Trophoblast cell (in vitro differentiated cells and primary cell): ENCODE results near the gene GPR155.

ENCODE experiments used
- DNase-seq, 2 donors: peaks; one replicate each; pipeline ENCODE4 v3.0.0-alpha.2; 2016
- H2AFZ ChIP-seq: 2 replicates; pipeline ENCODE4 v1.6.1; 2013; ENCODE audit warnings: low read length, moderate library complexity, mild to moderate bottlenecking; ENCODE audit not compliant: insufficient read depth, poor library complexity
- H2AK5ac ChIP-seq: 2 replicates; pipeline ENCODE4 v1.6.1; 2013; ENCODE audit warnings: mild to moderate bottlenecking, low read length
- H2BK120ac ChIP-seq: 2 replicates; pipeline ENCODE4 v1.6.1; 2013; ENCODE audit warnings: low read length, mild to moderate bottlenecking, moderate library complexity; ENCODE audit not compliant: insufficient read depth, poor library complexity
- H2BK12ac ChIP-seq: 2 replicates; pipeline ENCODE4 v1.6.1; 2013; ENCODE audit warnings: mild to moderate bottlenecking, low read length, moderate library complexity
- H2BK5ac ChIP-seq: 2 replicates; pipeline ENCODE4 v1.6.1; 2013; ENCODE audit warnings: low read length, low read depth, moderate library complexity, mild to moderate bottlenecking; ENCODE audit not compliant: poor library complexity
- H3K14ac ChIP-seq: 2 replicates; pipeline ENCODE4 v1.6.1; 2013; ENCODE audit warnings: mild to moderate bottlenecking, low read length
- H3K18ac ChIP-seq: 2 replicates; pipeline ENCODE4 v1.6.1; 2013; ENCODE audit warnings: mild to moderate bottlenecking, low read length
- H3K23ac ChIP-seq: 2 replicates; pipeline ENCODE4 v1.6.1; 2013; ENCODE audit warnings: low read length
- H3K27ac ChIP-seq: 2 replicates; pipeline ENCODE4 v1.5.1; 2013; ENCODE audit warnings: low read depth, mild to moderate bottlenecking, inconsistent platforms, low read length, moderate library complexity
- H3K27me3 ChIP-seq: 2 replicates; pipeline ENCODE4 v1.6.1; 2013; ENCODE audit warnings: inconsistent platforms, mild to moderate bottlenecking, low read length, moderate library complexity; ENCODE audit not compliant: insufficient read depth
- H3K36me3 ChIP-seq, 2 experiments: 1 replicate in 1 of 2; 2 replicates in 1 of 2; pipeline ENCODE4 v1.6.1; 2013; ENCODE audit warnings: low read length in 2 of 2, mild to moderate bottlenecking in 2 of 2, moderate library complexity in 1 of 2; ENCODE audit not compliant: insufficient read depth in 2 of 2, control insufficient read depth in 1 of 2
- H3K4ac ChIP-seq: 2 replicates; pipeline ENCODE4 v1.6.1; 2013; ENCODE audit warnings: low read depth, mild to moderate bottlenecking, low read length, moderate library complexity
- H3K4me1 ChIP-seq, 2 experiments: 1 replicate in 1 of 2; 2 replicates in 1 of 2; pipeline ENCODE4 v1.6.1; 2013; ENCODE audit warnings: low read length in 2 of 2, mild to moderate bottlenecking in 2 of 2, moderate library complexity in 1 of 2; ENCODE audit not compliant: insufficient read depth in 2 of 2, control insufficient read depth in 1 of 2
- H3K4me2 ChIP-seq: 2 replicates; pipeline ENCODE4 v1.6.1; 2013; ENCODE audit warnings: inconsistent platforms, mild to moderate bottlenecking, low read length, moderate library complexity
- H3K4me3 ChIP-seq: 2 replicates; pipeline ENCODE4 v1.5.1; 2013; ENCODE audit warnings: mild to moderate bottlenecking, low read depth, low read length, inconsistent platforms
- H3K79me1 ChIP-seq: one replicate; pipeline ENCODE4 v1.6.1; 2013; ENCODE audit warnings: low read length
- H3K79me2 ChIP-seq: 2 replicates; pipeline ENCODE4 v1.6.1; 2013; ENCODE audit warnings: low read length, mild to moderate bottlenecking; ENCODE audit not compliant: control insufficient read depth, insufficient read depth, poor library complexity
- H3K9ac ChIP-seq: 2 replicates; pipeline ENCODE4 v1.6.1; 2013; ENCODE audit warnings: mild to moderate bottlenecking, low read length
- H3K9me3 ChIP-seq: 2 replicates; pipeline ENCODE4 v1.6.1; 2013; ENCODE audit warnings: low read depth, mild to moderate bottlenecking, control low read depth, inconsistent platforms, low read length; ENCODE audit not compliant: insufficient read depth
- H4K12ac ChIP-seq: 2 replicates; pipeline ENCODE4 v1.6.1; 2013; ENCODE audit warnings: low read depth, mild to moderate bottlenecking, low read length, moderate library complexity
- H4K8ac ChIP-seq: 2 replicates; pipeline ENCODE4 v1.6.1; 2013; ENCODE audit warnings: low read depth, mild to moderate bottlenecking, low read length, moderate library complexity
- H4K91ac ChIP-seq: one replicate; pipeline ENCODE4 v1.6.1; 2013; ENCODE audit warnings: low read depth, mild to moderate bottlenecking, low read length, moderate library complexity
- WGBS: extraction: QIAGEN DNeasy Blood & Tissue Kit; methylation state at CpG from one replicate; pipeline ENCODE4 v1.1.7; 2013; ENCODE audit warnings: missing lambda C conversion rate; ENCODE audit not compliant: insufficient read length, insufficient coverage; ENCODE audit errors: extremely low coverage; 5-methylcytosine and 5-hydroxymethylcytosine counted together

Gene GPR155

GRCh38 chr2:174529916-174530315 lies 43.1 kb upstream of the GPR155 start:
- H3K4me1 ChIP-seq = peaks cover 5 to 6% of the 10 kb centered on the region in 2 experiments
- no peak overlapping the region for H4K91ac ChIP-seq
- H3K36me3 ChIP-seq = no peaks in the 10 kb centered on the region
- no peaks in the 10 kb centered on the region for H3K79me2 ChIP-seq
- H4K8ac ChIP-seq = no peak overlapping the region
- DNase-seq = peak; percentile 41 to 46
- no peak overlapping the region for H3K23ac ChIP-seq
- no peak overlapping the region for H3K18ac ChIP-seq
- no peak overlapping the region for H3K9ac ChIP-seq
- no CpG with 5 or more reads among the region's 4 CpGs for WGBS
- H3K14ac ChIP-seq = no peak overlapping the region
- no peak overlapping the region for H2AK5ac ChIP-seq
- H2BK120ac ChIP-seq = no peak overlapping the region
- H2BK5ac ChIP-seq = no peak overlapping the region
- H3K4me3 ChIP-seq = no peak overlapping the region
- H3K27ac ChIP-seq = no peak overlapping the region
- H3K4ac ChIP-seq = no peak overlapping the region
- no peak overlapping the region for H2BK12ac ChIP-seq
- peaks cover 1% of the 10 kb centered on the region for H3K9me3 ChIP-seq
- H3K4me2 ChIP-seq = no peak overlapping the region
- H3K27me3 ChIP-seq = no peaks in the 10 kb centered on the region
- H4K12ac ChIP-seq = no peak overlapping the region
- no peak overlapping the region for H2AFZ ChIP-seq
- peaks cover 7% of the 10 kb centered on the region for H3K79me1 ChIP-seq

- Histone ChIP-seq H2AK5ac (no peak overlapping the region), H3K9me3 (peaks cover 1% of the 10 kb centered on the region), H4K8ac (no peak overlapping the region), H3K36me3 (no peaks in the 10 kb centered on the region), H3K79me1 (peaks cover 1% of the 10 kb centered on the region), H2BK120ac (no peak overlapping the region), H3K4me2 (no peak overlapping the region), H2BK5ac (no peak overlapping the region), H3K27ac (no peak overlapping the region), H3K18ac (no peak overlapping the region), H3K27me3 (no peaks in the 10 kb centered on the region), H3K14ac (no peak overlapping the region), H2BK12ac (no peak overlapping the region), H4K91ac (no peak overlapping the region), H3K4ac (no peak overlapping the region), H3K23ac (no peak overlapping the region), H3K9ac (no peak overlapping the region), H3K79me2 (no peaks in the 10 kb centered on the region), H2AFZ (no peak overlapping the region), H3K4me3 (no peak overlapping the region), H3K4me1 (no peaks in the 10 kb centered on the region), H4K12ac (no peak overlapping the region)
- no CpG with 5 or more reads among the region's 3 CpGs for WGBS
- DNase-seq = no peak
Observed at GRCh38 chr2:174527959-174528358, 41.1 kb upstream of the GPR155 start.

GRCh38 chr2:174527101-174527721 lies 40.4 kb upstream of the GPR155 start:
- H3K23ac ChIP-seq = no peak overlapping the region
- no peak overlapping the region for H4K91ac ChIP-seq
- no peak overlapping the region for H3K4me3 ChIP-seq
- no peak overlapping the region for H2AK5ac ChIP-seq
- WGBS = no CpG with 5 or more reads among the region's 3 CpGs
- H3K27ac ChIP-seq = no peak overlapping the region
- no peak overlapping the region for H2BK120ac ChIP-seq
- H3K4me1 ChIP-seq = no peaks in the 10 kb centered on the region
- no peak for DNase-seq
- H3K9me3 ChIP-seq = peaks cover 1% of the 10 kb centered on the region
- no peaks in the 10 kb centered on the region for H3K36me3 ChIP-seq
- H3K79me2 ChIP-seq = no peaks in the 10 kb centered on the region
- H4K12ac ChIP-seq = no peak overlapping the region
- H3K27me3 ChIP-seq = no peaks in the 10 kb centered on the region
- H3K18ac ChIP-seq = no peak overlapping the region
- no peak overlapping the region for H2BK5ac ChIP-seq
- no peak overlapping the region for H3K9ac ChIP-seq
- no peak overlapping the region for H3K14ac ChIP-seq
- no peak overlapping the region for H2BK12ac ChIP-seq
- H3K79me1 ChIP-seq = peaks cover 1% of the 10 kb centered on the region
- H2AFZ ChIP-seq = no peak overlapping the region
- H4K8ac ChIP-seq = no peak overlapping the region
- H3K4ac ChIP-seq = no peak overlapping the region
- no peak overlapping the region for H3K4me2 ChIP-seq

- Histone ChIP-seq H3K36me3 (no peaks in the 10 kb centered on the region), H4K12ac (no peak overlapping the region), H3K79me1 (peaks cover under 1% of the 10 kb centered on the region), H4K91ac (no peak overlapping the region), H3K23ac (no peak overlapping the region), H2AK5ac (no peak overlapping the region), H3K4ac (no peak overlapping the region), H2BK120ac (no peak overlapping the region), H3K4me1 (no peaks in the 10 kb centered on the region), H3K27me3 (no peaks in the 10 kb centered on the region), H2BK12ac (no peak overlapping the region), H2BK5ac (no peak overlapping the region), H3K9me3 (peaks cover 1% of the 10 kb centered on the region), H3K18ac (no peak overlapping the region), H3K14ac (no peak overlapping the region), H2AFZ (no peak overlapping the region), H3K4me3 (no peak overlapping the region), H3K9ac (no peak overlapping the region), H3K79me2 (no peaks in the 10 kb centered on the region), H3K27ac (no peak overlapping the region), H3K4me2 (no peak overlapping the region), H4K8ac (no peak overlapping the region)
- DNase-seq = no peak
- no CpG with 5 or more reads among the region's 2 CpGs for WGBS
Observed at GRCh38 chr2:174524527-174524926, 37.7 kb upstream of the GPR155 start.
